Nephron progenitor cell (in vitro differentiated cells): ENCODE data around the gene ANO9.

Source experiments
- DNase-seq: peaks from one replicate; pipeline ENCODE4 v3.0.0; 2021
- H3K27ac Mint-ChIP-seq: 2 replicates; pipeline ENCODE4 v1.8.0; 2021; ENCODE audit warnings: mild to moderate bottlenecking, moderate library complexity, mixed read lengths
- H3K27me3 Mint-ChIP-seq: 2 replicates; pipeline ENCODE4 v1.8.0; 2021; ENCODE audit warnings: mild to moderate bottlenecking, low read depth, mixed read lengths; ENCODE audit not compliant: poor library complexity
- H3K36me3 Mint-ChIP-seq: 2 replicates; pipeline ENCODE4 v1.8.0; 2021; ENCODE audit warnings: low read depth, mixed read lengths
- H3K4me1 Mint-ChIP-seq: 2 replicates; pipeline ENCODE4 v1.8.0; 2021; ENCODE audit warnings: mixed read lengths
- H3K4me3 Mint-ChIP-seq: 2 replicates; pipeline ENCODE4 v1.8.0; 2021; ENCODE audit warnings: mild to moderate bottlenecking, moderate library complexity, mixed read lengths
- H3K9me3 Mint-ChIP-seq: 2 replicates; pipeline ENCODE4 v1.8.0; 2021; ENCODE audit warnings: mild to moderate bottlenecking, moderate library complexity, mixed read lengths
- TF ChIP-seq, protein P1 (sequence below): fragments of 200-600 bp; sonication (generic); IDR thresholded peaks from 2 replicates; pipeline ENCODE4 v1.5.0; 2021; ENCODE audit warnings: antibody characterized with exemption

The ANO9 gene

DNA sequence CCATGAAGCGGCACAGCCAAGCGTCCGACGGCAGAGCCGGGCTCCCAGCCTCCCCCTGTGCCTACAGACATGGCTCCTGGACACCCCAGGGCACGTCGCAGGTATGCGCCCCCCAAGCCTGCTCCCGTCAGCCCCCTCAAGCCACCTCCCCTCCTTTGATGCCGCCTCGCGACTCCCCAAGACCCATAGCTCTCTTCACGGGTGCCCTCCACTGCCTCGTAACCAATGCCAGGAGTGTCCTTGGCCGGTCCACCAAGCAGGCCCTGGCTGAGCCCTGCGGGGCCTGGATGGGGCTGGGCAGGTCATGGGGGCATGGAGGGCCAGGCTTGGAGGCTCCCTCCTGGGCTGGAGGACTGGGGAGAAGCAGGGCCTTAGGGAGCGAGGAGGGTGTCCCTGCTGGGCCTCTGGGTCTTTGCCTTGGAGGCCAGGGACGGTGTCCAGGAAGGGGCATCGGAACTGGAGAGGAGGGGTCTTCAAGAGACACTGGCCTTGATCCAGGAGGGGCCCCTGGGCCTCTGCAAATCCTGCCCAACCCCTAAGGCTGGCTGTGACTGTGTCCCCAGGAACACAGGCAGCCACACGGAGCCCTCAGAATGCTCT is 9.2 kb downstream of the ANO9 start:
- Mint-ChIP-seq H3K9me3 (peaks cover 10% of the 10 kb centered on the region), H3K4me1 (peaks cover 3% of the 10 kb centered on the region), H3K36me3 (no peaks in the 10 kb centered on the region), H3K27me3 (peaks cover 6% of the 10 kb centered on the region), H3K27ac (no peak overlapping the region), H3K4me3 (no peak overlapping the region)
- TF ChIP-seq, protein P1, sequence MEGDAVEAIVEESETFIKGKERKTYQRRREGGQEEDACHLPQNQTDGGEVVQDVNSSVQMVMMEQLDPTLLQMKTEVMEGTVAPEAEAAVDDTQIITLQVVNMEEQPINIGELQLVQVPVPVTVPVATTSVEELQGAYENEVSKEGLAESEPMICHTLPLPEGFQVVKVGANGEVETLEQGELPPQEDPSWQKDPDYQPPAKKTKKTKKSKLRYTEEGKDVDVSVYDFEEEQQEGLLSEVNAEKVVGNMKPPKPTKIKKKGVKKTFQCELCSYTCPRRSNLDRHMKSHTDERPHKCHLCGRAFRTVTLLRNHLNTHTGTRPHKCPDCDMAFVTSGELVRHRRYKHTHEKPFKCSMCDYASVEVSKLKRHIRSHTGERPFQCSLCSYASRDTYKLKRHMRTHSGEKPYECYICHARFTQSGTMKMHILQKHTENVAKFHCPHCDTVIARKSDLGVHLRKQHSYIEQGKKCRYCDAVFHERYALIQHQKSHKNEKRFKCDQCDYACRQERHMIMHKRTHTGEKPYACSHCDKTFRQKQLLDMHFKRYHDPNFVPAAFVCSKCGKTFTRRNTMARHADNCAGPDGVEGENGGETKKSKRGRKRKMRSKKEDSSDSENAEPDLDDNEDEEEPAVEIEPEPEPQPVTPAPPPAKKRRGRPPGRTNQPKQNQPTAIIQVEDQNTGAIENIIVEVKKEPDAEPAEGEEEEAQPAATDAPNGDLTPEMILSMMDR: no peak
- DNase-seq: no peak

DNA sequence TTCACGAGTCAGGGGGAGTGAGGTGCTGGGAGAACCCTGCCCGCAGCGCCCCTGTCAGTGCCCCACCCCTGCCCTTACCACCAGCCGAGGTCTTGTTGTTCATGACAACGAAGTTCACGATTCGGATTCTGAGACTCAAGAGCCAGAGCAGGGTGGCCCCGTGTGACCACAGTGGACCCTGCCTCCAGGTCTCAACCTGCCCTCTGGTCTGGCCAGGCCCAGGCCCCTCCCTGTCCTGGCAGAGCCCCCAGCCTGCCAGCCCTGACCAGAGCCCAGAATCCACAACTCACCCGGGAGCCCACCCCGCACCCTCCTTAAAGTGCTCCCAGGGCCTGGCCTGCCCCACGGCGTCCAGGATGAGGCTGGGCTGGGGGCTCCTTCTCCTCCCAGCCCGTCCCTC is 9.9 kb downstream of the ANO9 start:
- H3K9me3 Mint-ChIP-seq: peaks cover 5% of the 10 kb centered on the region
- H3K4me3 Mint-ChIP-seq: no peak overlapping the region
- DNase-seq: no peak
- no peaks in the 10 kb centered on the region for H3K36me3 Mint-ChIP-seq
- peaks cover 10% of the 10 kb centered on the region for H3K27me3 Mint-ChIP-seq
- TF ChIP-seq, protein P1: no peak
- no peak overlapping the region for H3K27ac Mint-ChIP-seq
- H3K4me1 Mint-ChIP-seq: peaks cover 3% of the 10 kb centered on the region

DNA sequence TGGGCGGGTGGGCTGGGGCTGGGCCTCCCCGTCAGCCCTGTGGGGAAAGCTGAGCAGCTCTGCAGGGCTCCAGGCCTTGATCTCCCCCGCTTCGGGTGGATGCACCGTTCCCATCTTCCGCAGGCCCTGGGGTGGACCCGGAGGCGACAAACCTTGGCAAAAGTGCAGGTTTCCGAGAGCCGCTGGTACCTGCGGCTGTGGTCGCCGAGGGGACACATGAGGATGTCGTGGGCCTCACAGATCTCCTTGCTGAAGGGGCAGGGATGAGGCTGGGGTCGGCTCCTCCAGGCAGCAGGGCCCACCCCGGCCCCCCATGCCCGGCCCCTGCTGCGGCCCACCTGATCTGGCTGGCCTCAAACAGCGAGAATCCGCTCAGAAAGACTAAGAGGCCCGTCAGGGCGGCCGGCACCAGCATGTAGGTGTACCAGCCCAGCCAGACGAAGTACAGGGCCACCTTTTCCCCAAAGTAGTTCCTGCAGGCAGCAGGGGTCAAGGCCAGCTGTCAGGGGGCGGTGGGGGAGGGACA is 11.8 kb downstream of the ANO9 start:
- peak; percentile 12 for DNase-seq
- no peak overlapping the region for H3K27ac Mint-ChIP-seq
- TF ChIP-seq, protein P1: no peak

DNA sequence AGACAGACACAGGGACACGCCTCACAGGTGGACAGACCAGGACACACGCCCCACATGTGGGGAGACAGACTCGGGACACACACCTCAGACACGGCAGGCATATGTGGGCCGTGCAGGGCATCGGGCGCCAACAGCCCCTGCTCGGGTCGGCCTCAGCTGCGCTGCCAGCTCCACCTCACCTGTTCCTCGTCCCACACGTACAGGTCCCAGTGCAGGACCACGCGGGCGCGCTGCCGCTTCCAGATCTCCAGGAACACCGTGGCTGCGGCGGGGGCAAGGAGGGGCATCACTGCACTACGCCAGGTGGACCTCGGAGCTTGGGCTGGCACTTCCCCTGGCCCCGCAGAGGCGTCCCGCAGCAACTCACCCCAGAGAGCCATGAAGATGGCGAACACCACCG is 12.4 kb downstream of the ANO9 start:
- peak; percentile 2 for DNase-seq
- Mint-ChIP-seq H3K4me1 (peaks cover 3% of the 10 kb centered on the region), H3K36me3 (no peaks in the 10 kb centered on the region), H3K4me3 (no peak overlapping the region), H3K9me3 (peaks cover 9% of the 10 kb centered on the region), H3K27me3 (peaks cover 29% of the 10 kb centered on the region), H3K27ac (no peak overlapping the region)
- TF ChIP-seq, protein P1: no peak

More for the DNA sequence above, 11.8 kb downstream of the ANO9 start:
- H3K9me3 Mint-ChIP-seq: peaks cover 4% of the 10 kb centered on the region
- no peaks in the 10 kb centered on the region for H3K36me3 Mint-ChIP-seq
- H3K27me3 Mint-ChIP-seq: peaks cover 23% of the 10 kb centered on the region
- no peak overlapping the region for H3K4me3 Mint-ChIP-seq
- peaks cover 3% of the 10 kb centered on the region for H3K4me1 Mint-ChIP-seq

DNA sequence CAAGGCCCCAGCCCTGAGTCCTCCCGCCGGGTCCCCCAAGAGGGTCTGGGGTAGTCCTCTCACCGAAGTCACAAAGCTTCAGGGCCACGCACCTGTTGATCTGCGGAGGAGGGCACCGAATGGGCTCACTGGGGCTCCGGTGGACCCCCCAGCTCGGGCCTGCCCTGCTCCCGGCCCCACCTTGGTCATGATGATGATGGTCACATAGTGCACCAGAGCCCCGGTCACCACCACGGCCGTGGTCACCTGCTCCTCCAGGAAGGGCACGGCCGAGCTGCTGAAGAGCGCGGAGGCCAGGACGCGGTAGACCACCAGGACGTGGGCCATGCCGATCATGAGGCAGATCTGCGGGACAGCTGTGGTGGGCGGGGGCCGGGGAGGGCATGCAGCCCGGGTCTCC is 13.5 kb downstream of the ANO9 start:
- Mint-ChIP-seq H3K4me1 (peaks cover 3% of the 10 kb centered on the region), H3K27me3 (peaks cover 36% of the 10 kb centered on the region), H3K4me3 (no peak overlapping the region), H3K9me3 (peaks cover 12% of the 10 kb centered on the region), H3K27ac (no peak overlapping the region), H3K36me3 (no peaks in the 10 kb centered on the region)
- TF ChIP-seq, protein P1: no peak
- no peak for DNase-seq

DNA sequence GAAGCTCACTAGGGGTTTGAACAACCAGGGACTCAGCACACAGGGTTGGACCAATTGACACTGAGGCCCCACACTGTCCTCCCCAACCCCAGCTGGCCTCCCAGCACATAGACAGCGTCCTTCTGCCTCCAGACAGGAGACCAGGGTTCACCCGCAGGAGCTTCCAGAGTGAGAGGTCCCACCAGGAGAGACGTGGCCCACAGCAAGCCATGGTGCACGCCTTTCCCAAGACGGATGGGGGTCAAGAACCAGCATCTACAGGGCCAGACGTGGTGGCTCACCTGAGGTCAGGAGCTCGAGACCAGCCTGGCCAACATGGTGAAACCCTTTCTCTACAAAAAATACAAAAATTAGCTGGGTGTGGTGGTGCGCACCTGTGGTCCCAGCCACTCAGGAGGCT is 15.0 kb downstream of the ANO9 start:
- Mint-ChIP-seq H3K27ac (no peak overlapping the region), H3K4me3 (no peak overlapping the region), H3K36me3 (no peaks in the 10 kb centered on the region), H3K4me1 (peaks cover 3% of the 10 kb centered on the region), H3K27me3 (peaks cover 40% of the 10 kb centered on the region), H3K9me3 (peaks cover 12% of the 10 kb centered on the region)
- DNase-seq: no peak
- TF ChIP-seq, protein P1: no peak
